ENCODE data around the gene GDI1.

The GDI1 gene

DNA sequence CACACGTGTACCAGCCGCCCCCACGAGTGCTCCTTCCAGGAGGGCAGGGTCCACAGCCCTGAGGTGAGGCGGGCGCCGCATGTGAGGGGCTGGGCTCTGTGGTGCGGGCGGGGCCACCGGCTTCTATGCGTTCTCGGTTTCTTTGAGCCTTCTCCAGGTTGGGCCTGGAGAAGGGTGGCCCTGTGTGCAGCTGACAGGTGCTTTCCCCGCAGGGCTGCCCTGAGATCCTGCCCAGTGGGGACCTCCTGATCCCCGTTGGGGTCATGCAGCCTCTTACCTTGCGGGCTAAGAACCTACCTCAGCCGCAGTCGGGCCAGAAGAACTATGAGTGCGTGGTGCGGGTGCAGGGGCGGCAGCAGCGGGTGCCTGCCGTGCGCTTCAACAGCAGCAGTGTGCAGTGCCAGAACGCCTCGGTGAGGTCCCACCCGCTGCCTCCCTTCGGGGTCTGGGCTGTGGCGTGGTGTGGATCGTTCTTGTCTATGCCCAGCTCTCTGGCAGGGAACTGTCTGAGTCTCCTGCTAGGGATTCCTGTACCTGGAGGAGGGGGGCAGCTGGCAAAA lies 27.9 kb downstream of the GDI1 start:
- DNase-seq = no peak

DNA sequence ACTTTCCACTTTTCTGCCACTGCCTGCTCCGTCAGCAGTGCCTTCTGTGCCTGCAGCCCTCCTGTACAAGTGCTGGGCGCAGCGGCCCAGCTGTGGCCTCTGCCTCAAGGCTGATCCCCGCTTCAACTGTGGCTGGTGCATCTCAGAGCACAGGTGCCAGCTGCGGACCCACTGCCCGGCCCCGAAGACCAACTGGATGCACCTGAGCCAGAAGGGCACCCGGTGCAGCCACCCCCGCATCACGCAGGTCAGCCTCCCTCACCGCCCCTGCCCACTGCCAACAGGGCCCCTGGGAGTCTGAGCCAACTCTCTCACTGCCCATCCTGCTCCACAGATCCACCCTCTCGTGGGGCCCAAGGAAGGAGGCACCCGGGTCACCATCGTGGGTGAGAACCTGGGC lies 28.6 kb downstream of the GDI1 start:
- no peak for DNase-seq

DNA sequence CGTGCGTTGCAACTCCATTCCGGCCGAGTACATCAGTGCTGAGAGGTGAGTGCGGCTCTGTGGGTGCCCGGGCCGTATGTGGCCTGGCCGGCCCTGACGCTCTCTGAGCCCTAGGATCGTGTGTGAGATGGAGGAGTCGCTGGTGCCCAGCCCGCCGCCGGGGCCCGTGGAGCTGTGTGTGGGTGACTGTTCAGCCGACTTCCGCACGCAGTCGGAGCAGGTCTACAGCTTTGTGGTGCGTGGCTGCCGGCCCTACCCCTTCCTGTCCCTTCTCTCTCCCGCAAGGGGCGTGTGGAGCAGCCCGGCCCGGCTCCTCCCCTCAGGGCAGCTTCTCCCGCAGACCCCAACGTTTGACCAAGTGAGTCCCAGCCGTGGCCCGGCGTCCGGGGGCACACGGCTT lies 29.1 kb downstream of the GDI1 start:
- no peak for DNase-seq

DNA sequence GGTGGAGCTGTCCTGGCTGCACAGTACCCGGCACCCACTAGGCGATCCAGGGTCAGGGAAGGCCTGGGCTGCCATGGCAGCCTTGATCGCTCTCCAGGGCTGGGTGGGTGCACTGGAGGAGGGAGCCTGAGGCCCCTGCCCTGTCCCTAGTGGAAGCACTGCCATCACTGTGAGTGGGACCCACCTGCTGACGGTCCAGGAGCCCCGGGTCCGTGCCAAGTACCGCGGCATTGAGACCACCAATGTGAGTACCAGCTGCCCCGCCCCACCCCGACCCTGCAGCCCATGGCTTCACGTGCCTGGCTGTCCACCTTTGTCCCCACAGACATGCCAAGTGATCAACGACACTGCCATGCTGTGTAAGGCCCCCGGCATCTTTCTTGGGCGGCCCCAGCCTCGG lies 30.0 kb downstream of the GDI1 start:
- no peak for DNase-seq

DNA sequence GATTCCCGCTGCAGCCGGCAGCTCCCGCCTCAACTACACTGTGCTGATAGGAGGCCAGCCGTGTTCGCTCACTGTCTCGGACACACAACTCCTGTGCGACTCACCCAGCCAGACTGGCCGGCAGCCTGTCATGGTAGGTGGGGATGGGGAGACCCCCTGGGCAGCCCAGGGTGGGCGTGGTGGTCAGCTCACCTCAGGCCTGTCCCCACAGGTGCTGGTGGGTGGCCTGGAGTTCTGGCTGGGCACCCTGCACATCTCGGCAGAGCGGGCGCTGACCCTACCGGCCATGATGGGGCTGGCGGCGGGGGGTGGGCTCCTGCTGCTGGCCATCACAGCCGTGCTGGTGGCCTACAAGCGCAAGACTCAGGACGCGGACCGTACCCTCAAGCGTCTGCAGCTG lies 30.6 kb downstream of the GDI1 start:
- no peak for DNase-seq

DNA sequence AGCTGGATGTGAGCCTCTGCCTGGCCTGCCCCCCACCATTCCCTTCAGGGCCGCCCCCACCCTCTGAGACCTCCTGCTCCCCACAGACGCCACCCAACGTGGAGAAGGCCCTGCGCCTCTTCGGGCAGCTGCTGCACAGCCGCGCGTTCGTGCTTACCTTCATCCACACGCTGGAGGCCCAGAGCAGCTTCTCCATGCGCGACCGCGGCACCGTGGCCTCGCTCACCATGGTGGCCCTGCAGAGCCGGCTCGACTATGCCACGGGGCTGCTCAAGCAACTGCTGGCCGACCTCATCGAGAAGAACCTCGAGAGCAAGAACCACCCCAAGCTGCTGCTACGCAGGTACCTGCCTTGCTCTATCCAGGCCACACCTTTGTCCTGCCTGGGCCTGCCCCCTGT lies 31.3 kb downstream of the GDI1 start:
- DNase-seq = no peak

DNA sequence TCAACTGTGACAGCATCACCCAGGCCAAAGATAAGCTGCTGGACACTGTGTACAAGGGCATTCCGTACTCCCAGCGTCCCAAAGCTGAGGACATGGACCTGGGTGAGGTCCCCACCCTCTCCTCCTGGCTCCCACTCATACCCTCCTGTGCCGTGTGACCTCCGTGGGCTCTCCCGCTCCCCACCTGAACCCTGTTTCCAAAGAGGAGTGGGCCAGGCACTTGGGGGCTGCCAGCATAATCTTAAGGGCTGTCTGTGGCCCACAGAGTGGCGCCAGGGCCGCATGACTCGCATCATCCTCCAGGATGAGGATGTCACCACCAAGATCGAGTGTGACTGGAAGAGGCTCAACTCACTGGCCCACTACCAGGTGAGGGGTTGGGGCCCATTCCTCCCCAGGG lies 32.2 kb downstream of the GDI1 start:
- no peak for DNase-seq

DNA sequence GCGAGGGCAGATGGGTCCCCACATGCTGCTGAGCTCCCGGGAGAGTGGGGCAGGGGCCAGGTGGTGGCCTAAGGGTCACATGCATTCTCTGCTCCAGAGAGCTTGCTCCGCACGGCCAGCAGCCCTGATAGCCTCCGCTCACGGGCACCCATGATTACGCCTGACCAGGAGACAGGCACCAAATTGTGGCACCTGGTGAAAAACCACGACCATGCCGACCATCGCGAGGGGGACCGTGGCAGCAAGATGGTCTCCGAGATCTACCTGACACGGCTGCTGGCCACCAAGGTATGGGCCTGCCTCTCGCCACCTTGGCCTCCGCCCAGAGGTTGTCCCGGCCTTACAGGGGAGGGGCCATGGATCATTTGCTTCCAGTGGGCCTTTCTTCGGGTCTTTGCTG lies 32.9 kb downstream of the GDI1 start:
- no peak for DNase-seq

DNA sequence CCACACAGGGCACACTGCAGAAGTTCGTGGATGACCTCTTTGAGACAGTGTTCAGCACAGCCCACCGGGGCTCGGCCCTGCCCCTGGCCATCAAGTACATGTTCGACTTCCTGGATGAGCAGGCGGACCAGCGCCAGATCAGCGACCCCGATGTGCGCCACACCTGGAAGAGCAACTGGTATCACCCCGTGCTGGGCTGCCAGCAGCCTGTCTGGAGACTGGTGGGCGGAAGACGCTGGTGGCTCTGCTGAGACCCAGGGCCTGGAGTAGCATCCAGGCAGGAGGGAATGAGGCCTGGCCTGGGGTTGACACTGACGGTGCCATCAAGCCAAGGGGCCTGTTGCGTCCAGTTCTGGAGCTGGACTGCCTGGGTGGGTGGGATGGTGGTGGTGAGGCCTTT lies 33.5 kb downstream of the GDI1 start:
- no peak for DNase-seq

DNA sequence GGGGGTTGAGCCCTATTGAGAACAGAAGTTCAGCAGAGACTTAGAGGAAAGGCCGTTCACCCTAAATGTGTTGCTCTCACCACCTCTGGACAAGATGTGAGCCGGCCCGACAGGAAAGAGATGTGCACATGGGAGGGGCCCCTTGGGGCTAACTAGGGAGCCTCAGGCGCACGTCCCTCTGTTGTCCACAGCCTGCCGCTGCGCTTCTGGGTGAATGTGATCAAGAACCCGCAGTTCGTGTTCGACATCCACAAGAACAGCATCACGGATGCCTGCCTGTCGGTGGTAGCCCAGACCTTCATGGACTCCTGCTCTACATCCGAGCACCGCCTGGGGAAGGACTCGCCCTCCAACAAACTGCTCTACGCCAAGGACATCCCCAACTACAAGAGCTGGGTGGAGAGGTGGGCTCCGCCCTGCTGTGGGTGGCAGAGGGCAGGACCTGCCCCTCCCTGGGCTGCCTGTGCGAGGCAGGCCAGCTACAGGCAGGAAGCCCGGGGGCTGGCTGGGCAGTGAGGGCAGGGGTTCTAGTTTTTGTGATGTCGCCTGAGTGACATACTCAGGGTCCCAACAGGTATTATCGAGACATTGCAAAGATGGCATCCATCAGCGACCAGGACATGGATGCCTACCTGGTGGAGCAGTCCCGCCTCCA lies 34.1 kb downstream of the GDI1 start:
- DNase-seq = no peak

DNA sequence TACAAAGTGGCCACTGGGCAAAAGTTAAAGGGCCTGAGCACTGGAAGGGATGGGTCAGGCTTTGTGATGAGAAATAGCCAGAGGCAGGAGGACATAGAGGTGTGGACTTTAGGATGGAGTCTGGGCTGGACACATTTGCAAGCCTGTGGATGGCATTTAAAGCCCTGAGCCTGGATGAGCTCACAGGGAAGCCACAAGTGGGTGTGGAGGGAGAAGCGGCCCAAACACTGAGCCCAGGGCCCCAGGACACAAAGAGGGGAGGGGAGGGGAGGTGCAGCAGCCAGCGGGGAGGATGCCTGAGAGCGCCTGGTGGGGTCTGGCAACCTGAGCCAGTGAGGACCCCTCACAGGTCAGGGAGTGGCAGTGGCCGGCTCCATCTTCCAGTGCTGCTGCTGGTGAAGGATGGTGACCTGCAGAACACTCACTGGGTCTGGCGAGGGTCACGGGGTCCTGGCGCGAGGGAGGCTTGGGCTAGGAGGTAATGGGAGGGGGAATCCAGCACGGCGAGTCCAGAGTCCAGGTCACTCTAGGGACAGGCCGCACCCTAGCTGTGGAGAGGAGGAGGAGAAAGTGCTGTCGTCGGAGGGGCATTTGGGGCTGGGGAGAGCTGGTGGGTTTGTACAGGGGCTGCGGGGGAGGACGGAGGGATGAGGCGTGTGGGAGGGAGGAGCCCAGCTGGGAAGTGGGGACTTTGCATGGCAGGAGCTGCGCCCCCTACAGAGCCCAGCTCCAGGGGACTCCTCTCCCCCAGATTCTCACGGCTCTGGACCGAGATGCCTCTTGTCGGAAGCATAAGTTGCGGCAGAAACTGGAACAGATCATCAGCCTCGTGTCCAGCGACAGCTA lies 35.1 kb downstream of the GDI1 start:
- DNase-seq = no peak

DNA sequence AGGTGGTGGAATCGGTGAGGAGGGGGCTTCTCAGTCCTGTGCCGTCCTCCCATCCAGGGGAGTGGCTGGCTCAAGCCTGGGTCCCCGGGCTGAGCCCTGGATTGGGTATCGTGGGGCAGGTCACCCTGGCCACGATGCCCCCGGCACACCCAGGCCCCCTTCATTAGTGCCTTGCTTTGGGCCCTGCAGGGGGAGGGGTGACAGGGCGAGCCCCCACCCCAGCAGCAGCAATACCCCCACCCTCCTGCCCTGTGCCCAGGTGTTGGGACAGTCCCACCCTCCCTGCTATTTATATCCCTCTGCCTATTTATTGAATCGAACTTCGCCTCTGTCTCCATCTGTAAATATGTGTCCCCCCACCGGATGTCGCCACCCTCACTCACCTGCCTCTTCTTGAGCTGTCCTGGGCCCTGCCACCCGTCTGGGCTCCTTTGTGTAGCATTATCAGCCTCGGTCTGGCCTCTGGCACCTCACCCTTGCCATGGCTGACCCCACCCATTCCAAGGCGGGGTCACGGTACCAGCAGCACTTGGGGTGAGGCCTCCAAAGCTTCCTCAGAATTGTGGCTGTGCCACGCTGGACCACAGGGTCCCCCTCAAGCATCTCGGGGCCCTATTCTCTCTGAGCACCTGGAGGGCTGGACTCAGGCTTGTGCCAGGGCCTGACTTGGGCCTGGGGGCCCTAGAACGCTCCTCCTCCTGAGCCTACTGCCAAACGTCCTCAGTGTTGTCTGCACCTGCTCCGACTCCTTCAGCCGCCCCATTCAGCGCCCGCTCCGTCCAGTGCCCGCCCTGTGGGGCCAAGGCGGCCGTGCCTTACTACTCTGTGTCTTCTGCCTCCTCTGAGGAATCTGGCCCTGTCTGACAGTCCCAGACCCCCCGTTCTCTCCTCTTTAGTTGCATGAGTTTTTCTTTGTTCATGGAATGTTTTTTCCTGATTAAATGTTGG lies 36.0 kb downstream of the GDI1 start:
- no peak for DNase-seq

DNA sequence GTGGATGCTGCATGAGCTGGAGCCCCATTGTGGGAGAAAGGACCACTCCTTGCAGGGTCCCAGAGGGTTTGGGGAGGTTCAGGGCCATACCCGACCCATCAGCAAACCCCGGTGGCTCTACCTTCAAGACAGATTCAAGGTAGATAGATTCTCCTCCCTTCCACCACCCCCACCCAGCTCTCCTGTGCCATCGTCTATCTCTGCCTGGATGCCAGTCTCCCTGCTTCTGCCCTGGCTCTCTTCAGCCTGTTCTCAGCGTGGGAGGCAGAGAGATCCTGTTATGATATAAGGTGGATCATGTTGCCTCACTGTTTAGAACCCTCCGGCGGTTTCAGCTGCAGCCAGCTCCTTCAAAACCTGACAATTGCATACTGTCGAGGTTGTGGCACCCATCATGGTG lies 36.7 kb downstream of the GDI1 start:
- no peak for DNase-seq

DNA sequence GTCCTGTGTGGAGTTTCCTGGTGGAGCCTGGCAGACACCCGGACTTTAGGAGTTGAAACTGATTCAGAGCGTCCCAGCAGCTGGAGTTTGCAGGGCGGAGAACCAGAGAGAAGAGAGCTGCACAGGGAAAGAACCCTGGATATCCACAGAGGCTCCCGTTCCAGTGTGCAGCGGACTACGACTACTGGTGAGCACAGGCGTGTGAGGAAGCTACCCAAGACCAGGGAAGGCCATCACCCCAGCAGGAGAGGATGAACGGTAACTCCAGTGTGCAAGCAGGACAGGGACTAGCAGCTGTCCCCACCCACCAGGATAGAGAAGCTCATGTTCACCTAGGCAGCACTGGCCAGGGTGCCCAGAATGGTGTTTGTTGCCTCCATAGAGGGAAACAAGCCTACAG lies 39.9 kb downstream of the GDI1 start:
- DNase-seq = peak; percentile 9

DNA sequence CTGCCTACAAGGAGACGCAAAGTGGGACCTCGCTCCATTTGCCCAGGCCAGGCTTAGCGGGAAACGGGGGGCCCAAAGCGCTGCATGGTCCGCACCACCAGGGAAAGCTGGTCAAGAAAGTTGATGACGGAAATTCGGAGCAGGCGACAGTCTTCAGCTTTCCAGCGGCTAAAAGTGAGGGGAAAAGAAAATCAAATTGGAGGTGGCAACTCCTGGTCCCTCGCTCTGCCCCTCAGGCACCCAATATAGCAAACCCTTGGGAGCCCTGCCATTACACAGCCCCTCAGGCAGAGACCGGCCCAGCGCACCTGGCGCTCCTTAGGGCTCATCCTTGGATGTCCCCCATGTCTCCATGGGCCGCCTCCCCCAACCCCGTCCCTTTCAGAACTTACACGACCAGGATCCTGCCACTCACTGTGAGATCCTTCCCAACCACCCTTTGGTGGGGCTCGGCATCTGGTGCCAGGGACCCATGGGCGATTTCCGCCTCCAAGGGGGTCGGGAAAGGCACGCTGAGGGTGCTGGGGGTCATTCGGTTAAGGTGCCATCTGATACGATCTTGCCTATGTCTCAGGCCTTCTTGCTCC lies 41.0 kb downstream of the GDI1 start:
- peak; percentile 22 for DNase-seq

DNA sequence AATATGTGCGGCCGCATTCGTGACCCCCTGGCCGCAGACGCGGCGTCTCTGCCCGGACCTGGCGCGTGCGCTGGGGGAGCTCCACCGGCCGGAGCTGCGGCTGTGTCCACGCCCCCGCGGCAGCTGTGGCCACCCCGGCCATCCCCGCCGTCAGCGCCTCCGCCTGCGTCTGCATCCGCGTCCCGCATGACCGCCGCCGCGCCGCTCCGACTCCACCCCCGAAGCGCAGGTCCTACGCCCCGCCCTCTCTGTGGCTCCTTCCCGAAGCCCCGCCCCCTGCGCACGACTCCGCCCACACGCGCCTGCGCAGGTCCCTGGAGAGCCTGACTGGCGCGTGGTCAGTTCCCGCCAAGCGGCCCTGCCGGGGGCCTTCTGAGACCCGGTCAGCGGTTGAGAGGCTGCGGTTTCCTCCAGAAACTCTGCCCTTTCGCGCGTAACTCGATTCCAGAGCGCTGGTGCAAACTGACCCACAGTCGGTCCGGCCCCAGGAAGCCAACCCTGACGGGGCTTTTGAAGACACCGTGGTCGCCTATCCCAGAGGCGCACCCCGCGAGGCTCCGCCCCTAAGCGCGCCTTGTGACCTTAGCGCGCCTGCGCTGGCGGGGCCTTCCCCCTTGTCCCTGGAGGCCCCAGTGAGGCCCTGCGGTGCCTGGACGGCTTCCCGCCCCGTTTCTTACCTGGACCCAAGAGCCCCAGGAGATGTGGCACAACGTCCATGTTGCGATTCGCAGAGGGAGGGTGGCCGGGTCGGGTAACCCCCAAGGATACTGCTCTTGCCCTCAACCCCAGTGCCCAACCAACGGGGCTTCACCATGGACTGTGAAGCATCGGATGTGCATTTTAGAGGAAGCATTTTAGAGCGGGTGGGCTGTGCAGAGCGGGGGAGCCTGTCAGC lies 42.0 kb downstream of the GDI1 start, which contains the start of gene LAGE3:
Gene LAGE3 (minus strand): TSS at position 554 of the 895 bp plus-strand sequence. CDS start 366 bp downstream, at position 188.
- DNase-seq = peak; percentile 94

DNA sequence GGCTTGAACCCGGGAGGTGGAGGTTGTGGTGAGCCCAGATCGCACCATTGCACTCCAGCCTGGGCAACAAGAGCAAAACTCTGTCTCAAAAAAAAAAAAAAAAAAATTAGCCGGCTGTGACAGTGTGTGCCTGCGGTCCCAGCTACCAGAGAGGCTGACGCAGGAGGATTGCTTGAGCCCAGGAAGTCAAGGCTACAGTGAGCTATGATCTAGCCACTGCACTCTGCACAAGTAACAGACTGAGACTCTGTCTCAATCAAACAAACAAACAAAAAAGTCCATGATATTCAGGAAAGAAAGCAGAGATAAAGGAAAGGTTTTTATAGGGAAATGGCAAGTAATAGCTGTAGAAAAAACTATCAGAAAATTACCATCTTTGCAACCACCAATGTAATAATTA lies 44.2 kb downstream of the GDI1 start:
- DNase-seq = no peak

DNA sequence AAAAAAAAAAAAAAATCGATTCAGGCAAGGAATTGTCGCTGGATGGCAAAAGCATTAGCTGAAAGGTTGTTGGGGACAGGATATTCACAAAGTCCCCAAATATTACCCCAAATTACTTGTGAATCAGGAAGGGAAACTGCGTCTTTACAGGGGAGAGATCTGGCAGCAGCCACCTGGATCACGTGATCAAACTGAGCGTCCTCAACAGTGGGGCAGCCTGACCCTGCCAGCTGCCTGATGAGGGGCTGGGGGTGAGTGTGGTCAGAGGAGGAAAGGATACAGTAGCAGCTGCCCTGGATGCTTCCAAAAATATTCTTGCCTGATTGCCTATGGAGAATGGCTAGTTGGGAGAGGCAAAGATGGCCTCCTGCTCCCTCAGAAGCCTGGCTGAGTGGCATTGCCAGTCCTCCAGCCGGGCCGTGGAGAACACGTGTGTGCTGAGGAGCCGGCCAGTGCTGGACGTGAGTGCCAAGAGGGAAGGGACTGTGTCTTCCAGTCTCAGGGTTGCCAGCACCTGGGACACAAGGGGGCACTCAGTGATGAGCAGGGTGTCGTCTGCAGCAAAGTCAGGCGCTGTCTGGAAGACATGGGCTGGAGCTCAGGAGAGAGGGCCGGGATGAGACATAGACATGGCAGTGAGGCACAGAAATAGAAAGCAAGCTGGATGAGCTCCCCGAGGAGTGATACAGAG lies 45.1 kb downstream of the GDI1 start:
- no peak for DNase-seq

DNA sequence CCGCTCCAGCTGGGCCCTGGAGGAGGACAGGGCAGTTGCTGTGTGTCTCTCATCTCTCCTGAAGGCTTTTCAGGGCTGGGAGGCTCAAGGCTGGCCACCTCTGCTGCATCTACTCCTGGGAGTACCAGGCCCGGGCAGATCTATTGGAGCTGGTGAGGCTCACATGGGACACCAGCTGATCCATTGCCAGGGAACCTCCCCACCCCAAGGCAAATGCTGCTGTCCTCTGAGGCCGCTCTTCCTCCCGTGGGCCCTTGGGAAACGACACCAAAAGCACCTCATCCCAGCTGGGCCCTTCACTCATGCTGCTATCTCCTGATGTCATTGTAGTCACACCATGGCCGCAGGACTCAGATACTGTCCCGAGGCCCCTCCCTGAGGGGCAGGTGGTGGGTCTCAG lies 45.8 kb downstream of the GDI1 start:
- no peak for DNase-seq

DNA sequence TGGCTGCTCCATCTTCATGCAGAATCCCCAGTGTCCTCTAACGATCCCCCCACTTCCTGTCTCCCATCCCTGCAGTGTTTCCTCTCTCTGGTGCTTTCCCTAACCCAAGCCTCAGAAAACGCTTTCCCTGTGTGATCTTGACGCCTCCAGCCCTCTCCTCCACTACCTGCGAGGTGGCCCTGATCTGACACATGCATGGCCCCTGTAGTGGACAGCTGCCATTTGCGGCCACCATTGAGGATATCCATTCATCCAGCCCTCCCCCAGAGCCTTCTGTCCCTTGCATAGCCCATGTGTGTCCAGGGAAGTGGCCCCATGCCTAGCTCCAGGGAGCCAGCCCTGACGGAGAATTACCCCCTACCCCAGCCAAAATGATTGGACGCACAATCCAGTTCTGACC lies 46.4 kb downstream of the GDI1 start:
- no peak for DNase-seq
